NOMO-1 (cell line): Measurements from ENCODE around the gene SIX4.

Experiments
- DNase-seq, 2 experiments: peaks; one replicate each; lab custom pipeline; 2025; ENCODE audit not compliant: unreplicated experiment in 2 of 2; lab: John Stamatoyannopoulos, UW

Gene SIX4

GRCh38 chr14:60722357-60723115 is 1.6 kb downstream of the SIX4 start:
- peak in 1 of 2 experiments; percentile 15 for DNase-seq

DNA sequence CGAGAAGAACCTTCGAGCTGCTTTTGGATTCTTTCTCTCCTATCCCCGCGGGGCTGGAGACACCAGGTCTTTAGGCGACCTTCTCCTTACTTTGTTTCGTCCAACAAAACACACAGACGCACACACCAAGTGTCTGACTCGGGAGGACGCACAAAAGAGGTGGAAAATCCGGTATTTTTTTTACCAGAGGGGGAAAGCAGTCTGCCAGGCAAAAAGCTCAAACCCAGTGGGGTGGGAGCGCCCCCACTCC is 2.1 kb downstream of the SIX4 start:
- no peak for DNase-seq

DNA sequence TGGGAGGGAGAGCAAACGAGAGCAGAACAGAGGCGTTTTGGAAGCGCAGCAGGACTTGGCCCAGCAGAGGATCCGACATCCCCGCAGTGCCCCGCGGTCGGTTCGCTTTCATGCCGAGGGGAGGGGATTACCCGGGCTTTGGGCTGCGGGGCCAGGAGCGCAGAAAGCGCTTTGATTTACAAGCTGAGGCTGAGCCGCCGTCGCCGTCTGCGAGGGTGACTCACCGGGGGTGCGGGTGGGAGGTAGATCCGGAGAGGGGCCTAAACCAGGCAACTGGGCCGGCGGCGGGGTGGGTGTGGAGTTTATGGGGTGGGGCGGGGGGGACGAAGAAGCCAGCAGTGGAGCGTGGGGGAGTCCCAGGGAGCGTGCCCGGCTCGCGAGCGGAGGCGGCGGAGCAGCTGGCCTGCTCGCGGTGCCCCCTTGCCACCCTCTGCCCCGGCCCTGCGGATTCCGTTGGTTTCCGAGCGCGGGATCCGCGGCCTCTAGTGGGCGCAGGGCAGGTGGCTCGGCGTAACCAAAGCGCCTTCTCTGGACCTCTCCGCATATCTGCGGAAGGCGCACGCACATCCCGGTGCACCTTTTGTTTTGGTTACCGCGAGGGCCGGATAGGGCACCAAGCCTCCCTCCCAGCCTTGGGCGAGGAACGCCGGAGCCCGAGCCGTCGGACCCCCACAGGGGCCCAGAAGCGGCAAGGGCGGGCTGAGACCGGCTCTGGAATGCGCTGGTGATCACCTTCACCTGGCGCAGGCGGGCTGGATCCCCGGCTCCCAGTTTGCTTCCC is 2.6 kb downstream of the SIX4 start:
- DNase-seq: peak; percentile 12 to 23

- no peak for DNase-seq
Observed at GRCh38 chr14:60720962-60721325, 3.2 kb downstream of the SIX4 start.

- DNase-seq: no peak
Observed at GRCh38 chr14:60720391-60720790, 3.8 kb downstream of the SIX4 start.

DNA sequence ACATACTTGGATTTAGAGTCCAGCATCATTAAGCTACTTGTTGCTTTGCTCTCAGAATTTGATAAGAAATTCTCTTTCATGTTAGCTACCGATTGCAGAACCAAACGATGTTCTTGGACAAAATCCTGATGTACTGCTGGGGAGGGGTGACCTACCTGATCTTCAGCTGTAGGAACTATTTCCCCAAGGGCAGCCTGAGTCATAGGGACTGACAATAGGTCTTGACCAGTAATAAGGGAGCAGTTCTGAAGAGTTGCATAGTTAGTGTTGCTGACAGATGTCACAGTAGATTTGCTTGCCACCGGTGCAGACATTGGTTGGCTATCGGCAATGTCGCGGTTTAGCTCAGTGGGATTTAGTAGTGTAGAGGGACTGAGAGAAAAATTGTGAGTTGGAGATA is 10.6 kb downstream of the SIX4 start:
- no peak for DNase-seq

DNA sequence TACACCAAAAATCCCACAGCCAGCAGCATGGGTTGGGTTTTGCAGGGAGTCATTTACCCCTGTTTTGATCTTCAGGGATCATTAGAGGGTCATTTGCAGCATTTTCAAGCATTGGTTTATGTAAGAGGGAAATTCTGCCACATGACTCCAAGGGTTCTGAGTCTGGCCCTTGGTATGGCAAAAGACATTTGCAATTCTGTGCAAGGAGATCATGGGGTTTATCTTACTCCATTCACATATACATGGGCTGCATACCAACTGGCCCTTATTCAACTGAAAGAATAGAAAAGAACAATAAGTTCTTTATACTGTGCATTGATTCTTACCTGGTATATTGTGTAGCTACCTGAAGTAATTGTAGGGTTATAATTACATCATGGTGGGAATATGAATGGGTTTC is 13.7 kb downstream of the SIX4 start:
- DNase-seq: no peak

DNA sequence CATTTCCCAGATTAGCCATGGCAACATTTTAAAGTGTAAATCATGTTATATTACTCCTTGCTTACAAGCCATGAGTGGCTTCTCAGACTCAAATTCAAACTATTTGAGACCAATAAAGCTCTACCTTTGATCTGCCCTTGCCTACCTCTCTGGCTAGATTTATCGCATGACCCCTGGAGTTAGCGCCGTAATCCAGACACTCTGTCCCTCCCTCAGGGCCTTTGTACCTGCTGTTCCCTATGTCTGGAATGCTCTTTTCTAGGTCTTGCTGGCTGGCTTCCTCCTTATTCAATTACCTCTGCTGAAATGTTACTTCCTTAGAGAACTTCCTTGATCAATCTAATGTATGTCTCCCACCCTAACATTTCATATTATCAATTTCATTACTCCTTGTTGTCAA is 16.3 kb downstream of the SIX4 start:
- no peak for DNase-seq

DNA sequence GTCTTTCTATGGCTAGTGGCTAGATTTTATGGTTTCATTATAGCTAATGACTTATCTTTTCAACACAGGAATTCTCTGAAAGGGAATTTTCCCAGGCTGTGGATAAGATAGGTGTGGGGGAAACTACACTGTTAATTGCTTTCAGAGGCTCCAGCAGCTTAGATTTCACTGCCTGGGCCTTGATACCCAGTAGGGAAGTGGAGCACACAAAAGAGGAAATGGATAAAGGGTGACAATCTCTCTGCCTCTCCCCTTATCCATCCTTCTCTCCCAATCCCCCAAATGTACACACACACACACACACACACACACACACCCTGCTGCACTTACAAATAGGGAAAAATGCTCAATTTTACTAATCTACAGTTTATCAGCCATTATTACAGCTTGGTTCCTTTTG is 19.1 kb downstream of the SIX4 start:
- peak in 1 of 2 experiments; percentile 15 for DNase-seq

DNA sequence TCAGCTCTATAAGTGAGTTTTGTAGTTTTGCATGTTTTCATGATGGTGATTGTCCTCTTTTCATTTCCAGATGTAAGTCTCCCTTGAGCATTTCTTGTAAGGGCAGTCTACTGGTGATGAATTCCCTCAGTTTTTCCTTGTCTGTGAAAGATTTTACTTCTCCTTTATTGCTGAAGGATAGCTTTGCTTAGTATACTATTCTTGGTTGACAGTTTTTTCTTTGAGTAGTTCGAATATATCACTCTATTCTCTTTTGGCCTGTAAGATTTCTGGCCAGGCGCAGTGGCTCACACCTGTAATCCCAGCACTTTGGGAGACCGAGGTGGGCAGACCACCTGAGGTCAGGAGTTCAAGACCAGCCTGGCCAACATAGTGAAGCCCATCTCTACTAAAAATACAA is 23.6 kb downstream of the SIX4 start:
- no peak for DNase-seq

- DNase-seq: peak in 1 of 2 experiments; percentile 8
Observed at GRCh38 chr14:60695327-60695726, 28.8 kb downstream of the SIX4 start.

GRCh38 chr14:60691383-60692113 is 32.6 kb downstream of the SIX4 start:
- no peak for DNase-seq

- DNase-seq: no peak
Observed at GRCh38 chr14:60686865-60687264, 37.3 kb downstream of the SIX4 start.

DNA sequence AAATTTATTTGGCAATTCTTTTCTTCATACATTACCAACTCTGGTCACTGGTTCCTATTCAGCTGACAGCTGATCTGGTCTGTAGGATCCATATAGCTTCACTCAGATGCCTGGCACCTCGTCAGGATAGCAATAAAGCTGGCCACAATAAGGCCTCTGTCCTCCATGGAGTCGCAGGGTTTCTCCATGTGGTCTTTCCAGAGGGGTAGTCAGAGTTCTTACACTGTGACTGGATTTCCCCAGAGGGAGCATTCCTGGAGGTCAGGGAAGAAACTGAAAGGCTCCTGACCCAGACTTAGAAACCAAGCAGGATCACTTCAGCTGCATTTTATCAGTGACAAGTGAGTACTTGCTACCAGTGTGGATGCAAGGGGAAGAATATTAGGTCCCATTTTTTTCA is 39.9 kb downstream of the SIX4 start:
- no peak for DNase-seq

DNA sequence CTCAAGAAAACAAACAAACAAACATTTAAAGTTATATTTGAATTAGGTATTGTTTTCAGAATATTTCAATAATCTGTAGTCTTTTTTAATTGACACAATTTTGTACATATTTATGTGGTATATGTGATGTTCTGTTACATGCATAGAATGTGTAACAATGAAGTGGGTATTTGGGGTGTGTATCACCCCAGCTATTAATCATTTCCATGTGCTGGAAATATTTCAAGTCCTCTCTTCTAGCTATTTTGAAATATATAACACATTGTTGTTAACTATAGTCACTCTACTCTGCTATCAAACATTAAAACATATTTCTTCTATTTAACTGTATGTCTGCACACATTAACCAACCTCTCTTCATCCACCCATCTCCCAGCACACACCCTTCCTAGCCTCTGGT is 42.9 kb downstream of the SIX4 start:
- DNase-seq: no peak

DNA sequence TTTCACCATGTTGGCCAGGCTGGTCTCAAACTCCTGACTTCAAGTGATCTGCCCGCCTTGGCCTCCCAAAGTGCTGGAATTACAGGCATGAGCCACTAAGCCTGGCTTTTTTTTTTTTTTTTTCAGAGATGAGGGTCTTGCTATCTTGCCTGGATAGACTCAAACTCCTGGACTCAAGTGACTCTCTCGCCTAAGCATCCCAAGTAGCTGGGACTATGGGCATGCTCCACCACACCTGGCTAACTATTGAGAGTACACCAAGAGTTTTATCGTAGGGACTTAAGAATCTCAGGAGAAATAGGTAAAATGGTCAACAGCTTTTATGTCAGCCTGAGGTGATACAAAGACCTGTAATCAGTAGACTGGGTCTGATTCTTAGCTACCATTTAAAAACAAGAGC is 43.6 kb downstream of the SIX4 start:
- DNase-seq: no peak

DNA sequence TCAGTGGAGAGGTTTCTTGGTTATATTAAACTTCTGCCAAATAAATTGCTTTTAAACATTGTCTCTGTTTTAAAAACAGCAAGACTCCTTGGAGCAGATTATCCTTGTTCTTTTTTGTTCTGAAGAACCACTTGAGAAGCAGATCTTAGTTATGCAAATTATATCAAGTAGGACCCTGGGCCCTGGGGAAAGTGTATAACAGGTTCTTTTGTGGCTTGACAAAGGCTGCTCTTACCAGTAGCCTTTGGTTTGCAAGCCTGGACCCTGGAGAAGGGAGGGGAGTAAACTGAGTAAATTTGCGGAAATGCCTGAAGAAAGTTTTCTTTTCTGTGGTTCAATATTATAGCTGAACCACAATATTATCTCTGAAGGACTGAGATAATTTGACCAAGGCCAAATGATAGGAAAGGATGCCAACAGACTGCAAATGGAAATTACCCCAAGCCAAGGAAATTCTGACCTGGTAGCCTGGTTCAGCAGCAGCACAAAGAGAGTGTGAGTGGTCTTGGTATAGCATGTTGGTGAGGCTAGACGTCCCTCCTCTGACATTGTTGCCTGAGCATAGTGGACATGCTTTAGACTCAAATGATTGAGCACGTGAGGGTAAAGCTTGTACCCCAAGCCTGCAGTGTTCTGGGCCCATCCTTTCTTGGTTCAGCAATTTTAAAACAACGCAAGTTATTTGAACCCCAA is 44.4 kb downstream of the SIX4 start:
- no peak for DNase-seq

GRCh38 chr14:60677701-60678100 is 46.5 kb downstream of the SIX4 start:
- DNase-seq: no peak

- DNase-seq: no peak
Observed at GRCh38 chr14:60670989-60671388, 53.2 kb downstream of the SIX4 start.

- DNase-seq: no peak
Observed at GRCh38 chr14:60668431-60669112, 55.6 kb downstream of the SIX4 start.

GRCh38 chr14:60665177-60665550 is 59.0 kb downstream of the SIX4 start:
- no peak for DNase-seq
